OCI-M1 (cell line): Measurements from ENCODE around the gene PPT1.
"Not testable (repeated sequence)": the region's sequence is repeated elsewhere in the genome, so short reads cannot be mapped to it uniquely, and the experiment has no call there.

ENCODE experiments used
- DNase-seq: peaks from one replicate; lab custom pipeline; 2025; lab: John Stamatoyannopoulos, UW

Gene PPT1

DNA sequence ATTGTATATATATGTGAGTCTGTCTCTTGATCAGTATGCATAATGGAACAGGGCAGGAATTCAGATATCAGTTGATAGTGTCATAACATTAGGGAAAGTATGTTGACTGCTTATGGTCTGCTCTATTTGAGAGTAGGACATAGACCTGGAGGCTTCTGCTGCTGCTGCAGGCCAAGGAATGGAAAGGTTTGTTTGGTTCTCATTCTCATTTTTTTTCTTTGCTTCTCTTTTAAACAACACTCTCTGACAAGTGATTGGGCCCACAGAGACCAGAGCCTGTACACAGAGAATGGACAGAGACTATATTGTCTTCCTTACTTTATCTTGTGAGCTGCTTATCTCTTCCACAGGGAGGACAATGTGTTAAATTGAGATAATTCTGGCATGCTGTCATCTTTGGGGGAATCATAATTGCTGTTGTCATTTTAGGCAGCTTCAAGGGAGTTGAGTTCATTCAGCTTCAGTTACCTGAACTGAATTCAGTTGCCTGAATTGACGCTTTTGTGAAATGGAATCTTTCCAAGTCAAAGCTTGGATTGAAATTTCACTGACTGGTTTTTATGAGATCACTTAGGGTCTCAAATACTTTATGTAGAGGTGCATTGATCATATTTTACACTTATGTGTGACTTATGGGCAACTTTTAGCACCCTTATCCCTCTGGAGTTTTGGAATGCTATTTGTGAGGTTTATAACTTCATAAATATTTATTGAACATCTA is 39.6 kb downstream of the PPT1 start:
- DNase-seq: peak; percentile 95

DNA sequence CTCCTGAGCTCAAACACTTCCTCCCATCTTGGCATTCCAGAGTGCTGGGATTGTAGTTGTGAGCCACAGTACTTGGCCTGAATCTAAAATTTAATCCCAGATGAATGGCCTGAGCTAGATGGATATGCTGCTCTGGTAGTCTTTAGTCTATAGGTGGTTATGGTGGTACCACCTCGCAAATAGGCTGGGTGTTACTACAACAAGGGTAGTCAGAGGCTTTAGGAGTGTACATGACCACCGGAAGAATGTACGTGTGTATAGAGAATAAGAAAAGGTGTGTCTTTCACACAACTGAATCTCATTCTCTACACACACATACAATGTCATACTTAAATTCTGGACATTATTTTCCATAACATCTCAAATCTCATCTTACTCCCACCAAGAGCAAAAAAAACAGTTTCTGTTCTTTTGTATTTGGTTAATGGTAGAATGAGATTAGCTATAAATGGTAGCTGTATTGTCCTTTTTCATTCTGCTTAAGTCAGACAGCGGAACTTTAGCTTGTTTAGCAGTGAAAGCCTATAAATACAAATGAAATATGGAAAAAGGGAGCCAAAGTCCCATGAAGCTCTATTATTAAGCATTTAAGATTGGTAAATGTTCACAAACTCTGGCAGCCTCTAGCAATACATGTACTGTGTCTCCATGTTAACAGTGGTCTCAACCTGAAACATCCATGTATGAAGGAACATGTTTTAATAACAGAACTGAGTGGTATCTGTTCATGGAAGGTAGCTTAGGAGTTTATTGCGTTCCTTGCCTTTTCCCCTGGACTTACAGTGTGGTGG is 40.3 kb downstream of the PPT1 start:
- DNase-seq: peak; percentile 44

DNA sequence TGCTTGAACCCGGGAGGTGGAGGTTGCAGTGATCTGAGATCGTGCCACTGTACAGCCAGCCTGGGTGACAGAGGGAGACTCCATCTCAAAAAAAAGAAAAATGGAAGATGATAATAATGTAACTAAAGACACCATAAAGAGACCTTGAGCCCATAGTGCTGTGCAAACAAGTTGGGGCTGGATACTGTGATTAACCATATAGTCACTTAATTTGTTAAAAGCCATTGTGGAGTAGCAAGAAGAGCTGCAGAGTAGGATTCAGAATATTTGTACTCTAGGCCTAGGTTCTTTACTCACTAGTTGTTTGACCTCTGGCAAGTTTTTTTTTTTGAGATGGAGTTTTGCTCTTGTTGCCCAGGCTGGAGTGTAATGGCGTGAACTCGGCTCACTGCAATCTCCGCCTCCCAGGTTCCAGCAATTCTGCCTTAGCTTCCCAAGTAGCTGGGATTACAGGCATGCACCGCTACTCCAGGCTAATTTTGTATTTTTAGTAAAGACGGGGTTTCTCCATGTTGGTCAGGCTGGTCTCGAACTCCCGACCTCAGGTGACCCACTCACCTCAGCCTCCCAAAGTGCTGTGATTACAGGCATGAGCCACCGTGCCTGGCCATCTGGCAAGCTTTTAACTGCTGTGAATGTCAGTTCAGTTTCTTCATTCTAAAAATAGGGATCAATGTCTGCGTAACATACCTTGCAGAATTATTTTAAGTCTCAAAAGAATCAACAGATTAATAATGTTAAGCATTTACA is 43.7 kb downstream of the PPT1 start:
- DNase-seq: no peak

DNA sequence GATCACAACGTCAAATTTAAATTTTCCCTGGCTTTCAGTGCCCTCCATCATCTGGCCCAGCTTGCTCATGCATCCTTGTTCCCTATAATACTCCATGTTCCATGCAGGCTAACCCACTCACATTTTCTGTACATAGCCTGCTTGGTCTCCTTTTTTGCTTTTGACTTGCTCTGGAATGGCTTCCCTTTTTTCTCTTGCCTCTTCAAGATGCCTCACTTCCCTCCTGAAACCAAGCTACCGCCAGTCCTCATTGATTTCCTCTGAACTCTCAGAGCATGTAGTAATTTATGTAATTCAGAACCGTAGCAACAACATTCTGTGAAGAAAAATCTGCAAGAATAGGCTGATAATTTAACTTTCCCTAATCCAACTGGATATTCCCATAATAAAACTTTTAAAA is 46.2 kb downstream of the PPT1 start:
- DNase-seq: no peak

DNA sequence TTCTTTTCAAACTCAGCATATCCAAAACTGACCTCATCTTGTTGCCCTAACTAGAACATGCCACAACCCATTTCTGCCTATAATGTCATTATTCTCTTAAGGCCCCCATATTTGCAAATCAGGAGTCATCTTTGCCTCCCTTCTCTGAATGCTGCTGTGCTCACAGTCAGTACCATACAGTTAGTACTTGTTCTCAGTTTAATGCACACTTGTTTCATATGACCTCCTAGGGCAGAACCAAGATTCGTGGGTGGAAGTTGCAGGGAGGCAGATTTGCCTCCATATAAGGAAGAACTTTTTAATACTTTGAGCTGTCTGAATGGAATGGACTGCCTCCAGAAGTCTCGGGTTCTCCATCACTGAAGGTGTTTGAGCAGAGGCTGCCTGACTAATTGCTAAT is 47.3 kb downstream of the PPT1 start:
- no peak for DNase-seq

DNA sequence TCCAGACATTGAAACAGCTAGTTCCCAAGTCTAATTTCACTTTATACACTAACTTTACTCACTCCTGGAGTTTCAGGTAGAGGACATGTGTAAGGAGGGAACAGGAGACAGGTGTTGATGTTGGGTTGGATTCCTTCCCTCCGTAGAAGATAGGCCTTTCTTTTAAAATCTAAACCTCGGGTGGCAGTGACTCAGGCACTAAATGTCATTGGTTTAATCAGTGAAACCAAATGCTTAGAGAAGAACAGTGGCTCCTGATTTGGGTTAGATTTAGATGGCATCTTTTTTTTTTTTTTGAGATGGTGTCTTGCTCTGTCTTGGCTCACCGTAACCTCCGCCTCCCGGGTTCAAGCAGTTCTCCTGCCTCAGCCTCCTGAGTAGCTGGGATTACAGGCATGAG is 49.3 kb downstream of the PPT1 start:
- no peak for DNase-seq

DNA sequence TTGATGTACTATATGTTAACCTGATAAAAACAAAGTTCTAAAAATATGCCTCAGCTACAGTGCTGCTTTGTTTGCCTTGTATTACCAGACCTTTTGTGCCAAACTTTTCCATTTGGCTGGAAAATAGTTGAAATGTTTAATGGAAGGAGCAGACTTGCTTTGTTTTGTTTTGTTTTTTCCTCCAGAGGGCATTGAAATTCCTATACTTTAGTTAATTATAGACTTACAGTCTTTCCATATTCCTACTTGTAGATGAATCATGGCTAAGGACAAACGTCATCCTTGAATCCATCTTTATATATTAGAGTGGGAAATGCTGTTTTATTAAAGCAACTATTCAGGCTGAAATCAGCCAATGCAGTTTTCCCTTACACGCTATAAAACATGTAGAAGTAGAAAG is 49.8 kb downstream of the PPT1 start:
- DNase-seq: no peak

DNA sequence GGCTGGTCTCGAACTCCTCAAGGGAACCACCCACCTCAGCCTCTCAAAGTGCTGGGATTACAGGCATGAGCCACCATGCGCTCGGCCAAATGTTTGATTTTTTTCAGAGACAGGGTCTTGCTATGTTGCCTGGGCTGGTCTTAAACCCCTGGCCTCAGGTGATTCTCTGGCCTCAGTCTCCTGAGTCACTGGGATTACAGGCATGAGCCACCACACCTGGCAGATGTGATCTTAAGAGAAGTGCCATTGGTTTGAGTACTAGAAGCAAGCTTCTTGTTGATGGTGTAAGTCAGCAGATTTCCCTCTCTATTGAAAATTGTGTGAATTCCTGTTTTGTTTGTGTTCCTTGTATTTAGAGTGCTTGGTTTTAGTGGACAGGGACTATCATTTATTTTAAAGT is 51.3 kb downstream of the PPT1 start:
- no peak for DNase-seq

DNA sequence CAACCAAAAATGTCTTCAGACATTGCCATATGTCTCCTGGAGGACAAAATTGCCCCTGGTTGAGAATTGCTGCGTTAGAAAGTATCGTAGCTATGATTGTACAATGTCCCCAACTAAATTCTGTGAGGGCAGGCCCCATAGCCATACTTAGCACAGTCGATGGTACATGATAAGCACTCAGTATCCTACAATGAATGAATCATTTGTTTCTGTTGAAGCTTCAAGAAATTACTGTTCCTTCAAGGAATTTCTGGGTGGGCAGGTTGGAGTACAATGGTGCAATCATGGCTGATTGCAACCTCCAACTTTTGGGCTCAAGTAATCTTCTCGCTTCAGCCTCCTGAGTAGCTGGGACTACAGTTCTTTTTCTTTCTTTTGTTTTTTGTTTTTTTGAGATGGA is 51.9 kb downstream of the PPT1 start:
- no peak for DNase-seq

DNA sequence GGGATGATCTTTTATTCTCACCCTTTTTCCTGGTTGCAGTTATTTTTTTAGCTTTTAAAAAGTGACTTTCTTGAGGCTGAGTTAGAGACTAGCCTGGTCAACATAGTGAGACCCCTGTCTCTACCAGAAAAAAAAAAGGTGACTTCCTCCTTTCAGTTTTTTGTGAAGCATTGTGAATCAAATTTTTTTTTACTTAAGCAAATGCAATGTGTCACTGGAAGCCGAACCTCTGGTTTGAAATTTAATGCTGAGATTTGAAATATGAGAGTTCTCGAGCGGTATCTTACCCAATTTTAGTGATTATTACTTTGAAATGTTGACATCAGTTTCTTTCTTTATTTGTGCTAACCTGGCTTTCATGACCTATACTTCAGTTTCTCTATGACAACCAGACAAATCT is 52.9 kb downstream of the PPT1 start:
- DNase-seq: no peak

DNA sequence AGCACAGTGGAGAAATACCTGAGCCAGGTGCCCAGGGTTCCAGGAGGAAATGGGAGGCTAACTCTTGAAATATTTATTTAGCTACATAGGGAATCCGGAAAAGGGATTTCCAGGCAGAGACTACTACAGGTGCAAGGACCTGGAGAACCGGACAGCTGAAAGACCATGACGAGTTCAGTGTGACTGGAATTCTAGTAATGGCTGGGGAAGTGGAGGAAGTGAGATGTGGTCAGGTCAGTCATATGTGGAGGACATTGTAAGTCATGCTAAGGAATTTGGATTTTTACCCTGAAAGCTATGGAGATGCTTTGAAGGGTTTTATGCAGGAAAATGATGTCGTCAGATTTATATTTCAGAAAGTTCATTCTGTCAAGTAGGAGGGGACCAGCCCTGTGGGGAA is 54.7 kb downstream of the PPT1 start:
- DNase-seq: no peak

DNA sequence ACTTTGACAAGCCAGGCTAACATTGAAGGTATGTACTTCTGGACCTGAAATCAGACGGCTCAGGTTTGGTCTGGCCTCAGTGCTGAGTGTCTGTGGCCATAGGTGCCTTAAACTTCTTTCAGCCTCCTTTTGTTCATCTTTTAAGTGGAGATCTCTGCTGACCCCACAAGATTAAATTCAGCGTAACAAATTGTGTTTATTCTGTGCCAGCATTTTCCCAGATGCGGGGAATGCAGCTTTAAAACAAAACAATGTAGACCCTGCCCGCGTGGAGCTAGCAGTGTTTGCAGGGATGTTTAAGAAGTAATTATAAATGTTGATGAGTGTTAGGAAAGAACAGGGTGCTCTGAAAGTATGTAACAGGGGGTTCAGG is 55.6 kb downstream of the PPT1 start:
- no peak for DNase-seq

DNA sequence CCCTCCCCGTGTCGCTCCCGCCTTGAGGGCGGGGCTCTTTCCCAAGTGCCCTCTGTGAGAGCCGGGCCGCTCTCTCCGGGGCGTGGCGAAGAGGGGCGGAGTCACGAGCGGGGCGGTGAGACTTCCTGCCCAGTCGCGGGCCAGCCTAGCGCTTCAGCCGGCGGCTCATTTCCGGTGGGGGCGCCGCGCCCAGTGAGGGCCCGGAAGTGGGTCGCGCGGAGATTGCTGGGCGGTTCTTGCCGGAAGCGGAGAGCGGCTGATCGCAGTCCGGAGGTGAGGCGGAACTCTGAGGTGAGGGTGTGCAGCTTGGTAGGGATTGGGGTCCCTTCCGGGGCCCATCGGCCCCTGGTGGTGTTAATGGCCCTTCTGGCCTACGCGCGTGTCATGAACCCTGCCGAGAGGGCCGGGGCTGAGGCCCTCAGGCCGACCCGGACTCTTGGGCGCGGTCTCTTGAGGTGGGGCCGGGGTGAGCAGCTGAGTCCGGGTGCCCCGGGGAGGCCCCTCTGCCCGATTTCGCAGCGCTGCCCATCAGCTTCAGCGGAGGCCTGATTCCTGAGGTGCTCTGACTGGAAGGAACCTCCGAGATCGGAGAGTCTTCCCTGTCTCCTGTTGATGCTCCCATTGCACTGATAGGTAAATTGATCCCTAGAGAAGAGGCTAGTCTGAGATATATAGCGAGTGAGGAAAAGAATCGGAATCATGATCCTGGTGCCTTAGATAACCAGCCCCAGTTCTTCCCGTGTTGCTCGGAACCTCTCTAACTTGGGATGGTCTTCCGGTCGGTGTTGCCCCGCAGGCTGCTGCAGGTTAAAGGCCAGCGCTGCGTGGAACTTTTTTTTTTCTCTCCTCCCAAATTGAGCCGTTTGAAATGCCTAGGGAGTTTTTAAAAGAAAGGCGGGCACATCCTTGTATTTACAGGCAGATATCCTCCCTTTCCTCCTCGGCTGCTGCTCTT is 56.3 kb downstream of the PPT1 start, which contains the start of gene CAP1:
CAP1 (plus strand) TSS at position 219 of the 955 bp plus-strand sequence. CDS start 18,618 bp downstream, outside the sequence.
- peak; percentile 99 for DNase-seq

DNA sequence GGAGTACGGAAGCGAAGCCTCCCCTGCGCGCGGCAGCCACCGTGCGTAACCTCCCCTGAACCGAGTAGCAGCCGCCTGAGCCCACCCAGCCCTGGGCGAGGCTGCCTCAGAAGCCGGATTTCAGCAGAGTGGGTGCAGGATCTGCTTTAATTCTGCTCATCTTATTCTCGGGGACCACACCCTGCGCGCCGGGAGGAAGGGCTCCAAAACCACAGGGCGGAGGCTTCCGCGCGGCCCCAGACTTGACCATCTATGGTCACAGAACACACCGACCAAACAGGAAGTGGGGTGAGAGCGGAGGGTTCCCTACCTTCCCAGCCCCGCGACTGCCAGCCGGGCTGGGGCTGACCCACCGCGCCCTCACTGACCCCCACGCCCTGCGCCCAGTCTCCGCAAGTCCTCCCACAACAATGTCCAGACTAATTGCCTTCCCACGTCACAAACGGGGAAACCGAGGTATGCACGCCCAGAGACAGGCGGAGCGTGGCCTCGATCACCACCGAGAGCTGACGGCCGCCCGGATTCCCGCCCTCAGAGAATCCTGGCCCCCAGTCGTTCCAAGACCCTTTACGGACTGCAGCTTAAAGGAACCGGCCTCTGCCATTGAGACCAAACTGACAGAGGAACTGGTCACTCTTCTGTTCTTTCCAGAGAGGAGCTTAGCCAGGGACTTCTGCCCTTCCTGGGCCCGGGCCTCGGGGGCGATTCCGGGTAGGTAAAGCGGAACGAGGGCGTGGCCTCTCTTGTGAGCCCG is 57.1 kb downstream of the PPT1 start:
- peak; percentile 95 for DNase-seq

DNA sequence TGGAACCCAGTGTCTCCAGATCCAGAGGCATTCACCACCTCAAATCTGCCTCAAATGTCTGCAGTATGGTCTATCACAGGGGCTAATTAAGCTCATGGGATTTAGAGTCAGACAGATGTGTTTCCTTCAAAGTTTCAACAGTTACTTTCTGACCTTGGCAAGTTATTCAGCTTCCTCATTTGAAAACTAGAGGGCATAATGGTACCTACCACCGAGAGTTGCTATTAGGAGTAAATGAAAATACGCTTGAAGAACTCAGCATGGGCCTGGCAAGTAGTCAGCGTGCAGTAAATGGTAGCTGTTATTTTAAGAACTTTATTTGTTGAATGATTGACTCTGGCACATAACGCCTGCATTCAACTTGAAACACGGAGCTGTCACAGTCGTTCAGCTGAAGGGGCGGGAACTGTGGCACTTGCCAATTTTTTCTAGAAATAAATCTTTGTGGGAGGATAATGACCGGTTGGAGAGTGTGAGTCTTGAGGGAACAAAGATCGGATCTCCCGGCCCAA is 57.8 kb downstream of the PPT1 start:
- DNase-seq: peak; percentile 93

DNA sequence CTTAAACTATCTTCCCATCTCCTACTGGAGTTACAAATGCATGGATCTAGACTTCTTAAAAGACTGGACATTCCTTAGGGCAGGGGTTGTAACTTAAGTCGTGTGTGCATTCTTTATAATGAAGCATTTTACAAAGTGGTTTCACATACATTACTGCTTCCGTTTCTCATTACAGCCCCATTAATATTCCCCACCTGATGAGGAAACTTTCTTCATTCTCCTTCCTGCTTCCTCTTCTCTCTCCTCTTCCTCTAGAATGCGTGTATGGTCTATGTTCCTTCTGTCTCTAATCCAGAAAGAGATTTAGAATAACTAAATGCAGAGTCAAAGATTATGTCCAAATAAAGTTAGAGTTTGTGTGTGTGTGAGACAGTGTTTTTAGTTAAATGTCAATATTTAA is 58.4 kb downstream of the PPT1 start:
- DNase-seq: no peak

DNA sequence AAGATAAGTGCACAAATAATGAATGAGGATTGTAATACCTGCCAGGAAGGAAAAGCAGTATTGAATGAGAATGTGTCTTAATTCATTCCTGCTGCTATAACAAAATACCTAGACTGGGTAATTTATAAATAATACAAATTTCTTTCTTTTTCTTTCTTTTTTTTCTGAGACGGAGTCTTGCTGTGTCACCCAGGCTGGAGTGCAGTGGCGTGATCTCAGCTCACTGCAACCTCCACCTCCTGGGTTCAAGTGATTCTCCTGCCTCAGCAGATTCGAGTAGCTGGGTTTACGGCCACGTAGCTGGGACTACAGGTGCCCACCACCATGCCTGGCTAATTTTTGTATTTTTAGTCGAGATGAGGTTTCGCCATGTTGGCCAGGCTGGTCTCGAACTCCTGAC is 59.8 kb downstream of the PPT1 start:
- DNase-seq: not testable (repeated sequence)

DNA sequence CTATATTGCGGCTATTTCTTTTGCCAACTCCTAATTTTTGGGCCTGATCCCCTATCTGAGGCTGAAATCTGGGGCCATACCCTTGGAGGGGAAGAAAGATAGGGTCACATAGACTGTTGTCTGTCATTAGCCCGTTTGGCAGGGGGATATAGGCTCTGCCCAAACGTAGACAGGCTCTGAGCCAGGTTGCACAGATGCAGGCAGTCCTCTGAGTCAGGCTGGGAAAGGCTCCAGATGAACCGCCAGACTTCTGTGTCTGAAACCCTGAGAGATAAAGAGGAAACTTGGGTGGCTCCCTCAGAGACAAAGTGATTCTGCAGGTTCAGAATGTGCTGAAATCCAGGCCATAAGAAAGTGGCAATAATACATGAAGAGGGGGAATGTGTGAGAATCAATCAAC is 60.5 kb downstream of the PPT1 start:
- peak; percentile 86 for DNase-seq

DNA sequence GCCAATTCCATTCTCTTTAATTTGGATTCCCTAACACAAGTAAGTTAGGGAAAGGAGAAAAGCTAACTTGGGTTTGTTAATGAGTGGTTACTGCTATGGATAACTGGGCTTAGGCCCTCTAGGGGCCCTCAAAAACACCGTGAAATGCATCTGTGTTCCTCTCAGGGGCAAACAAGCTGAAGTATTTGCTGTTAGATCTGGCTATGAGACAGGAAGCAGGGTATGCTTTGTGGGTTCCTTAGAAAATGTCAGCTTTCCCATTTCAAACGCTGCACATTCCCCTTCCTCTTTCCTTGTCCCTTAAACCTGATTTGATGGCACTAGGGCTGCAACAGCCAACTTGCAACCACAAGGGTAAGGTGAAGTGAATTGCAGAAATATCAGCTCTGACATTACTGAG is 62.2 kb downstream of the PPT1 start:
- DNase-seq: peak; percentile 26

DNA sequence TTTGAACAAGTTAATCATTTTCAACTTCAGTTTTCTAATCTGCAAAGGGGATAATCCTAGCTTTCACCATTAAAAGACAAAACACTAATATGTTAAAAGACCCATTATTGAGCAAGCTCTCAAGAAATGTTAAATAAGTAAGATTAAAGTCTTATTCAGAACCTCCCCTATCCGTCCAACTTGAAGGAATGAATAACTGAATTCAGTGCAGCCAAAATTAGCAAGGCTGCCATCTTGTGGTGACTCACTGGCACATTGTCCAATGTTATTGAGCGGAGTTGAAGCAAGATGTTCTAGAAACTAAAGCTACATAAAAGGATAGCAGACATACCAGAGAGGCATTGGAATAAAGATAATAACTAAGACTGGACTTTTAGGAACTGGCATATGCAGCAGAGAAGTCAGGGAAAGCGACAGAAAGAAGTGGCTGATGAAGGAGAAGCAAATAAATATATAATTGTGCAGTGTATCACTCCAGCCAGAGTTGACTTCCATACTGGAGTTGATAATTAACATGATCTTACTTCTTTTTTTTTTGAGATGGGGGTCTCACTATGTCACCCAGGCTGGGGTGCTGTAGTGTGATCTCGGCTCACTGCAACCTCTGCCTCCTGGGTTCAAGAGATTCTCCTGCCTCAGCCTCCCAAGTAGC is 64.7 kb downstream of the PPT1 start:
- peak; percentile 80 for DNase-seq
